Type B pancreatic cell (in vitro differentiated cells): ENCODE results near the gene UNCX. TPM values are rescaled to one million over a fixed set of nuclear protein-coding genes. Genes with fewer than 3 reads are reported as not detected.

Experiments used
- DNase-seq: peaks from one replicate; pipeline ENCODE4 v3.0.0; 2021; ENCODE audit warnings: mixed read lengths; ENCODE audit not compliant: unreplicated experiment; ENCODE audit errors: extremely low spot score
- H3K27ac Mint-ChIP-seq: 2 replicates; pipeline ENCODE4 v1.8.0; 2021; ENCODE audit warnings: mild to moderate bottlenecking, mixed read lengths
- H3K27me3 Mint-ChIP-seq: 2 replicates; pipeline ENCODE4 v1.8.0; 2021; ENCODE audit warnings: mixed read lengths
- H3K36me3 Mint-ChIP-seq: 2 replicates; pipeline ENCODE4 v1.8.0; 2021; ENCODE audit warnings: mixed read lengths
- H3K4me1 Mint-ChIP-seq: one replicate; pipeline ENCODE4 v1.8.0; 2021; ENCODE audit warnings: mixed read lengths; ENCODE audit not compliant: unreplicated experiment
- H3K4me3 Mint-ChIP-seq: 2 replicates; pipeline ENCODE4 v1.8.0; 2021; ENCODE audit warnings: mild to moderate bottlenecking, mixed read lengths
- H3K9me3 Mint-ChIP-seq: 2 replicates; pipeline ENCODE4 v1.8.0; 2021; ENCODE audit warnings: mixed read lengths
- CTCF ChIP-seq: fragments of 200-600 bp; sonication (generic); conservative IDR thresholded peaks from 2 replicates; pipeline ENCODE4 v1.5.0; 2021; ENCODE audit warnings: antibody characterized with exemption, mild to moderate bottlenecking
- total RNA-seq: library from RNA; stranded (reverse); gene quantifications from 2 replicates; pipeline ENCODE4 v1.2.1, GENCODE V29; 2021; ENCODE audit warnings: low replicate concordance

UNCX gene
- total RNA-seq, 1 donor from 2014 or later, result 0.48 TPM

- H3K4me3 Mint-ChIP-seq, result no peak overlapping the region
- H3K27ac Mint-ChIP-seq, result no peak overlapping the region
- H3K9me3 Mint-ChIP-seq, result no peaks in the 10 kb centered on the region
- H3K27me3 Mint-ChIP-seq, result peaks cover 79% of the 10 kb centered on the region
- no peak for DNase-seq
- peak; percentile 31 for TF ChIP-seq CTCF
- peaks cover 20% of the 10 kb centered on the region for H3K4me1 Mint-ChIP-seq
- H3K36me3 Mint-ChIP-seq, result no peaks in the 10 kb centered on the region
Measured at GRCh38 chr7:1223196-1223981, 9.3 kb upstream of the UNCX start.

- H3K4me1 Mint-ChIP-seq, result peaks cover 20% of the 10 kb centered on the region
- peak overlapping the region; percentile 77 for H3K4me3 Mint-ChIP-seq
- H3K27me3 Mint-ChIP-seq, result peaks cover 87% of the 10 kb centered on the region
- H3K36me3 Mint-ChIP-seq, result no peaks in the 10 kb centered on the region
- no peaks in the 10 kb centered on the region for H3K9me3 Mint-ChIP-seq
- TF ChIP-seq CTCF, result no peak
- no peak overlapping the region for H3K27ac Mint-ChIP-seq
- DNase-seq, result no peak
Measured at GRCh38 chr7:1224086-1224716, 8.5 kb upstream of the UNCX start.

GRCh38 chr7:1225030-1225429, 7.6 kb upstream of the UNCX start:
- no peak for TF ChIP-seq CTCF
- Mint-ChIP-seq H3K9me3 (no peaks in the 10 kb centered on the region), H3K27ac (no peak overlapping the region), H3K27me3 (peaks cover 83% of the 10 kb centered on the region), H3K4me3 (no peak overlapping the region), H3K36me3 (no peaks in the 10 kb centered on the region), H3K4me1 (peaks cover 16% of the 10 kb centered on the region)
- DNase-seq, result no peak

- Mint-ChIP-seq H3K4me1 (peaks cover 14% of the 10 kb centered on the region), H3K9me3 (no peaks in the 10 kb centered on the region), H3K27me3 (peaks cover 84% of the 10 kb centered on the region), H3K27ac (no peak overlapping the region), H3K36me3 (no peaks in the 10 kb centered on the region), H3K4me3 (peak overlapping the region; percentile 61)
- DNase-seq, result no peak
- TF ChIP-seq CTCF, result peak; percentile 97
Measured at GRCh38 chr7:1225441-1226185, 7.1 kb upstream of the UNCX start.

- Mint-ChIP-seq H3K9me3 (no peaks in the 10 kb centered on the region), H3K27me3 (peaks cover 84% of the 10 kb centered on the region), H3K36me3 (no peaks in the 10 kb centered on the region), H3K4me1 (peaks cover 14% of the 10 kb centered on the region), H3K27ac (no peak overlapping the region), H3K4me3 (peak overlapping the region; percentile 61)
- TF ChIP-seq CTCF, result no peak
- DNase-seq, result no peak
Measured at GRCh38 chr7:1226186-1226901, 6.3 kb upstream of the UNCX start.
